Left hindlimb (tissue), 1 donor: ENCODE measurements around the gene PDZRN3.
"Not testable (repeated sequence)": the region's sequence is repeated elsewhere in the genome, so short reads cannot be mapped to it uniquely, and the experiment has no call there.

Source experiments
- DNase-seq: peaks from one replicate; pipeline ENCODE4 v3.0.0-alpha.2; 2018

PDZRN3 gene

GRCh38 chr3:73586628-73587027, 38.1 kb downstream of the PDZRN3 start:
- DNase-seq = no peak

GRCh38 chr3:73586190-73586589, 38.6 kb downstream of the PDZRN3 start:
- DNase-seq = no peak

- no peak for DNase-seq
These were observed 39.9 kb downstream of the PDZRN3 start for GRCh38 chr3:73584873-73585272.

- no peak for DNase-seq
These were observed 42.2 kb downstream of the PDZRN3 start for GRCh38 chr3:73582535-73582934.

GRCh38 chr3:73581134-73581846, 43.5 kb downstream of the PDZRN3 start:
- DNase-seq = no peak

- no peak for DNase-seq
These were observed 44.4 kb downstream of the PDZRN3 start for GRCh38 chr3:73580343-73580742.

- no peak for DNase-seq
These were observed 47.0 kb downstream of the PDZRN3 start for GRCh38 chr3:73577704-73578103.

GRCh38 chr3:73576999-73577461, 47.7 kb downstream of the PDZRN3 start:
- DNase-seq = no peak

- no peak for DNase-seq
These were observed 48.8 kb downstream of the PDZRN3 start for GRCh38 chr3:73575953-73576352.

GRCh38 chr3:73575519-73575918, 49.2 kb downstream of the PDZRN3 start:
- no peak for DNase-seq

- DNase-seq = no peak
These were observed 51.5 kb downstream of the PDZRN3 start for GRCh38 chr3:73573204-73573603.

GRCh38 chr3:73572368-73572767, 52.4 kb downstream of the PDZRN3 start:
- no peak for DNase-seq

GRCh38 chr3:73571238-73571794, 53.4 kb downstream of the PDZRN3 start:
- no peak for DNase-seq

- no peak for DNase-seq
These were observed 55.4 kb downstream of the PDZRN3 start for GRCh38 chr3:73569246-73569760.

- no peak for DNase-seq
These were observed 56.3 kb downstream of the PDZRN3 start for GRCh38 chr3:73568371-73568862.

- DNase-seq = not testable (repeated sequence)
These were observed 59.4 kb downstream of the PDZRN3 start for GRCh38 chr3:73565374-73565773.

GRCh38 chr3:73563896-73564582, 60.7 kb downstream of the PDZRN3 start:
- no peak for DNase-seq

- no peak for DNase-seq
These were observed 63.2 kb downstream of the PDZRN3 start for GRCh38 chr3:73561494-73561893.

GRCh38 chr3:73559749-73560148, 65.0 kb downstream of the PDZRN3 start:
- no peak for DNase-seq

GRCh38 chr3:73558727-73559075, 66.0 kb downstream of the PDZRN3 start:
- no peak for DNase-seq

GRCh38 chr3:73557986-73558726, 66.6 kb downstream of the PDZRN3 start:
- no peak for DNase-seq

- DNase-seq = peak; percentile 55
These were observed 68.0 kb downstream of the PDZRN3 start for GRCh38 chr3:73556520-73557372.
